ACC112 (cell line): ENCODE measurements around the gene FAHD2A.

Source experiments
- H2AFZ ChIP-seq: fragments of 200-600 bp; sonication (generic); one replicate; pipeline ENCODE4 v1.6.0; 2017; ENCODE audit warnings: antibody characterized with exemption, low read length; ENCODE audit not compliant: unreplicated experiment
- H3K27ac ChIP-seq: fragments of 200-600 bp; sonication (generic); 2 replicates; pipeline ENCODE4 v1.5.1; 2014; ENCODE audit warnings: low read depth, mild to moderate bottlenecking, antibody characterized with exemption, low read length, moderate library complexity
- H3K27me3 ChIP-seq: fragments of 200-600 bp; sonication (generic); 2 replicates; pipeline ENCODE4 v1.6.1; 2014; ENCODE audit warnings: mild to moderate bottlenecking, antibody characterized with exemption, low read length, moderate library complexity, mixed read lengths; ENCODE audit not compliant: insufficient read depth
- H3K36me3 ChIP-seq: fragments of 200-600 bp; sonication (generic); 2 replicates; pipeline ENCODE4 v1.6.1; 2016; ENCODE audit warnings: mild to moderate bottlenecking, antibody characterized with exemption, low read length, moderate library complexity, mixed read lengths; ENCODE audit not compliant: insufficient read depth
- H3K4me1 ChIP-seq: fragments of 200-600 bp; sonication (generic); one replicate; pipeline ENCODE4 v1.6.1; 2016; ENCODE audit warnings: low read length, mixed read lengths; ENCODE audit not compliant: insufficient read depth, unreplicated experiment, control insufficient read depth
- H3K4me3 ChIP-seq: fragments of 200-600 bp; sonication (generic); 2 replicates; pipeline ENCODE4 v1.5.1; 2014; ENCODE audit warnings: mild to moderate bottlenecking, low read depth, low read length
- H3K79me2 ChIP-seq: fragments of 200-600 bp; sonication (generic); one replicate; pipeline ENCODE4 v1.6.0; 2016; ENCODE audit warnings: low read length; ENCODE audit not compliant: control insufficient read depth, unreplicated experiment, insufficient read depth

Gene FAHD2A

DNA sequence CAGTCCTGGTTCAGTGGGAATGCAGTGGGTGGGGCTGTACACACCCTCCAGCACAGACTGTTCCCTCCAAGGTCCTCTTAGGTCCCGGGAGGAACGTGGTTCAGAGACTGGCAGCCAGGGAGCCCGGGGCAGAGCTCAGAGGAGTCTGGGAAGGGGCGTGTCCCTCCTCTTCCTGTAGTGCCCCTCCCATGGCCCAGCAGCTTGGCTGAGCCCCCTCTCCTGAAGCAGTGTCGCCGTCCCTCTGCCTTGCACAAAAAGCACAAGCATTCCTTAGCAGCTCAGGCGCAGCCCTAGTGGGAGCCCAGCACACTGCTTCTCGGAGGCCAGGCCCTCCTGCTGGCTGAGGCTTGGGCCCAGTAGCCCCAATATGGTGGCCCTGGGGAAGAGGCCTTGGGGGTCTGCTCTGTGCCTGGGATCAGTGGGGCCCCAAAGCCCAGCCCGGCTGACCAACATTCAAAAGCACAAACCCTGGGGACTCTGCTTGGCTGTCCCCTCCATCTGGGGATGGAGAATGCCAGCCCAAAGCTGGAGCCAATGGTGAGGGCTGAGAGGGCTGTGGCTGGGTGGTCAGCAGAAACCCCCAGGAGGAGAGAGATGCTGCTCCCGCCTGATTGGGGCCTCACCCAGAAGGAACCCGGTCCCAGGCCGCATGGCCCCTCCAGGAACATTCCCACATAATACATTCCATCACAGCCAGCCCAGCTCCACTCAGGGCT is 17.5 kb upstream of the FAHD2A start:
- Histone ChIP-seq H3K4me1 (peaks cover 8% of the 10 kb centered on the region), H2AFZ (no peak overlapping the region), H3K4me3 (no peak overlapping the region), H3K79me2 (no peaks in the 10 kb centered on the region), H3K27me3 (no peaks in the 10 kb centered on the region), H3K27ac (no peak overlapping the region), H3K36me3 (no peaks in the 10 kb centered on the region)

- no peaks in the 10 kb centered on the region for H3K79me2 ChIP-seq
- no peak overlapping the region for H2AFZ ChIP-seq
- H3K4me3 ChIP-seq, result no peak overlapping the region
- H3K36me3 ChIP-seq, result no peaks in the 10 kb centered on the region
- peaks cover 8% of the 10 kb centered on the region for H3K4me1 ChIP-seq
- H3K27me3 ChIP-seq, result no peaks in the 10 kb centered on the region
- no peak overlapping the region for H3K27ac ChIP-seq
These were observed 16.9 kb upstream of the FAHD2A start for GRCh38 chr2:95385570-95385984.

- no peaks in the 10 kb centered on the region for H3K79me2 ChIP-seq
- H2AFZ ChIP-seq, result no peak overlapping the region
- H3K27me3 ChIP-seq, result no peaks in the 10 kb centered on the region
- no peaks in the 10 kb centered on the region for H3K36me3 ChIP-seq
- peaks cover 8% of the 10 kb centered on the region for H3K4me1 ChIP-seq
- no peak overlapping the region for H3K4me3 ChIP-seq
- no peak overlapping the region for H3K27ac ChIP-seq
These were observed 16.5 kb upstream of the FAHD2A start for GRCh38 chr2:95386031-95386430.

GRCh38 chr2:95387358-95387757 is 15.2 kb upstream of the FAHD2A start:
- H2AFZ ChIP-seq, result no peak overlapping the region
- no peak overlapping the region for H3K4me3 ChIP-seq
- no peaks in the 10 kb centered on the region for H3K27me3 ChIP-seq
- no peak overlapping the region for H3K27ac ChIP-seq
- H3K4me1 ChIP-seq, result peaks cover 8% of the 10 kb centered on the region
- no peaks in the 10 kb centered on the region for H3K79me2 ChIP-seq
- H3K36me3 ChIP-seq, result no peaks in the 10 kb centered on the region

DNA sequence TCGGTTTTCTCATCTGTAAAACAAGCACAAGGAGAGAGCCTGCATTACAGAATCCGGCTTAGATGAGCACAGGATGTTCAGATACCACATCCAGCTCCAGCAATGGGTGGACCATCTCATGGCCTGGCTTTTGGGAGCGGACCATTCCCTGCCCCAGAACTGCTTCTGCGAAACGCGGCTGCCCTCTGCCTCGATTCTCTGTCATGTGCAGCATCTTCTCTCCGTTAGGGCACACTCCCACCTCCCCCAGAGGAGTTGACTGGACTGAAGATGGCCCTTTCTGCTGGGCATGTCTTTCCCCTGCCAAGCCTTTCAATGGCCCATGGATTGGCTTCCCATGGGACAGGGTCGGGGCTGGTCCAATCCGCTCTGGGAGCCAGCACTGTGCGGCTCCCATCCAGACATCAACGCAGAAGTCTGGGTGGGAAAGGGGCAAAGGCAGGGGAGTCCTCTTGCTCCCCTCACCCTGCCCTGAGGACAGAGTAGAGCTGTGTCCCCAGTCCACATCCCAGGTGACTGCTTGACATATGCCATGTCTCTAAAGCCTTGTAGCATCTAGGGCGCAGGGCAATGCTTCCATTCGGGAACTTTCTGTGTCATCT is 14.3 kb upstream of the FAHD2A start:
- Histone ChIP-seq H3K4me3 (no peak overlapping the region), H3K79me2 (no peaks in the 10 kb centered on the region), H3K27ac (no peak overlapping the region), H3K27me3 (no peaks in the 10 kb centered on the region), H3K36me3 (no peaks in the 10 kb centered on the region), H2AFZ (no peak overlapping the region), H3K4me1 (peaks cover 8% of the 10 kb centered on the region)

GRCh38 chr2:95388856-95389244 is 13.7 kb upstream of the FAHD2A start:
- no peak overlapping the region for H3K4me3 ChIP-seq
- H2AFZ ChIP-seq, result no peak overlapping the region
- H3K36me3 ChIP-seq, result no peaks in the 10 kb centered on the region
- H3K4me1 ChIP-seq, result peaks cover 8% of the 10 kb centered on the region
- no peak overlapping the region for H3K27ac ChIP-seq
- no peaks in the 10 kb centered on the region for H3K27me3 ChIP-seq
- H3K79me2 ChIP-seq, result no peaks in the 10 kb centered on the region

- H3K27ac ChIP-seq, result no peak overlapping the region
- no peaks in the 10 kb centered on the region for H3K27me3 ChIP-seq
- no peak overlapping the region for H3K4me3 ChIP-seq
- peaks cover 6% of the 10 kb centered on the region for H3K4me1 ChIP-seq
- H3K79me2 ChIP-seq, result no peaks in the 10 kb centered on the region
- H3K36me3 ChIP-seq, result no peaks in the 10 kb centered on the region
- H2AFZ ChIP-seq, result no peak overlapping the region
These were observed 13.0 kb upstream of the FAHD2A start for GRCh38 chr2:95389245-95390119.

GRCh38 chr2:95390272-95390880 is 12.1 kb upstream of the FAHD2A start:
- no peaks in the 10 kb centered on the region for H3K36me3 ChIP-seq
- H3K79me2 ChIP-seq, result no peaks in the 10 kb centered on the region
- no peak overlapping the region for H3K27ac ChIP-seq
- H2AFZ ChIP-seq, result no peak overlapping the region
- no peak overlapping the region for H3K4me3 ChIP-seq
- no peaks in the 10 kb centered on the region for H3K4me1 ChIP-seq
- no peaks in the 10 kb centered on the region; the same call in 1 of the 2 replicates for H3K27me3 ChIP-seq

DNA sequence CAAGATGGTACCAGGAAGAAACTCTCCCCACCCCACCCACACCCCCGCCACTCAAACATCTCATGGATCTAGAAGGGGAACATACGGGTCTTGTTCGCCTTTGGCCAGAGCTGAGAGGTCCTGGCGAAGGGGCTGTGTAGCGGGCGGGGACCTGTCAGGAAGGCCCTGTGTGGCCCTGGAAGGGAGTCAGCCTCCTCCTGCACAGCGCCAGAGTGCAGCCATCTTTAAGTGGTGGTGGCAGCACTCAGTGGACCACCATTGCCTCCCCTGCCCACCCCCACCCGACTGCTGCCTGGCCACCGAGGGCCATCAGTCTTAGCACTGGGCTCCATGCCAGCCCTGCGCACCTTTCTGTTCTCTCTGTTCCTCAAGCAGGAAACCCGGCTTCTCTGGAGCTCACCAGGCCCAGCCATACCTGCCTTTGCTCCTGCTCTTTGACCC is 11.6 kb upstream of the FAHD2A start:
- Histone ChIP-seq H3K4me1 (no peaks in the 10 kb centered on the region), H3K4me3 (no peak overlapping the region), H3K79me2 (no peaks in the 10 kb centered on the region), H3K27ac (no peak overlapping the region), H2AFZ (no peak overlapping the region), H3K27me3 (no peaks in the 10 kb centered on the region; the same call in 1 of the 2 replicates), H3K36me3 (no peaks in the 10 kb centered on the region)

GRCh38 chr2:95391641-95392310 is 10.7 kb upstream of the FAHD2A start:
- Histone ChIP-seq H2AFZ (no peak overlapping the region), H3K4me3 (no peak overlapping the region), H3K36me3 (no peaks in the 10 kb centered on the region), H3K27ac (no peak overlapping the region), H3K79me2 (no peaks in the 10 kb centered on the region), H3K27me3 (no peaks in the 10 kb centered on the region; the same call in 1 of the 2 replicates), H3K4me1 (no peaks in the 10 kb centered on the region)
